Measurements from ENCODE around the gene TEX101.
"Not testable (repeated sequence)": the region's sequence is repeated elsewhere in the genome, so short reads cannot be mapped to it uniquely, and the experiment has no call there.

The TEX101 gene

GRCh38 chr19:43414554-43414953 is at the start of gene TEX101:
TSS of gene TEX101 (plus strand) at chr19:43414890. CDS start at chr19:43415920, 1,030 bp downstream.
- no peak for DNase-seq

- DNase-seq = not testable (repeated sequence)
Observed at GRCh38 chr19:43365677-43366076, 49.0 kb upstream of the TEX101 start.

GRCh38 chr19:43367822-43368221 is 46.9 kb upstream of the TEX101 start:
- no peak for DNase-seq

DNA sequence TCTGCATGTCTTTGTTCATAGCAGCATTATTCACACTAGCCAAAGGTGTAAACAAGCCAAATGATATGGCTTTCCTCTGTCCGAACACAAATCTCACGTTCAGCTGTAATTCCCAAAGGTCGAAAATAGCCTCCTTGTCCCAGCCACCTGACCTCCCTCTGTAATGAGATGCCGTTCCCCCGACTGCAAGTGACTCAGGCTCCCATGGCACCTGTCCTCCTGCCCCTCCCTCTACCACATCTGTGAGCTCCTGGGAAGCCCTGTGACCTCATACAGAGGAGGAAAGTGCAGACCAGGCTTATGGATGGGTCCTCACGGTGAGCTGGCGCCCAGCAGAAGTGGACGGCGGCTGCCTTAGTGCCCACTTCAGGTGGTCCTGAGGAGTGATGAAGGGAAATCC is 45.8 kb upstream of the TEX101 start:
- DNase-seq = not testable (repeated sequence)

- DNase-seq = no peak
Observed at GRCh38 chr19:43371909-43372308, 42.8 kb upstream of the TEX101 start.

DNA sequence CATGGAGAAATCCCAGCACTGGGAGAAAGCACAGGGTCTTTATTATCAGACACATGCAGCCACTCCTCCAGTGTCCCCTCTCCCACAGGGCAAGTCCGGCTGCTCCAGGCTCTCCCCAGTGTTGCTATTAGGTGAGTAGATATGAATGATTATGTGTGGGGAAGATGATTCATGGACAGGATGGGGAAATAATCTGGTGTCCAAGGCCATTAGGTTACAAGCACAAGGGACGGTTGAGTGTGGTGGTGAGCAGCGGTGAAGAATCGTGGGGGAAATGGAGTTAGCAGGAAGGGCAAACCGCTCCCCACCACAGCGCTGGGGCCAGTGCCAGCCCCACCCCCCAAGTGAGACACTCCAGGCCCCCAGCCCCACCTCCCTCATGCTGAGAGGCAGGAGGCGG is 42.2 kb upstream of the TEX101 start:
- no peak for DNase-seq

GRCh38 chr19:43377624-43378023 is 37.1 kb upstream of the TEX101 start:
- not testable (repeated sequence) for DNase-seq

DNA sequence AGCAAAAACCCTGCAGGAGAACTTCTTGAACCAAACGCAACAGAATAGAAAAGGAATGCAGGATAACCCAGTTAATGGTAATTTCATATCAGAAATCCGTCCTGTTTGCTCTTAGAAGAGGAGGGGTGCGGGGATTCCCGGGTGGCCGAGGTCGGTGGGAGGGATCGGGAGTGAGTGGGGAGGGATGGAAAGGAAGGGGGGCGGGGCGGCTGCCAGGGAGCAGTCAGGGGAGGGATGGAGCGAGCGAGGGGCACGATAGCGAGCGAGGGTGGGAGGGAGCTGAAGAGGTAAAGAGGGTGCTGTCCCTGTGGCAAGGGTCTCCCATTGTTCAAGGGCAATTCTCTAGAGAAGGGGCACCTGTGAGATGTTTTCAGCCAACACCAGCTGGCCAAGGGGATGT is 34.7 kb upstream of the TEX101 start:
- no peak for DNase-seq

- DNase-seq = no peak
Observed at GRCh38 chr19:43380771-43381386, 33.8 kb upstream of the TEX101 start.

DNA sequence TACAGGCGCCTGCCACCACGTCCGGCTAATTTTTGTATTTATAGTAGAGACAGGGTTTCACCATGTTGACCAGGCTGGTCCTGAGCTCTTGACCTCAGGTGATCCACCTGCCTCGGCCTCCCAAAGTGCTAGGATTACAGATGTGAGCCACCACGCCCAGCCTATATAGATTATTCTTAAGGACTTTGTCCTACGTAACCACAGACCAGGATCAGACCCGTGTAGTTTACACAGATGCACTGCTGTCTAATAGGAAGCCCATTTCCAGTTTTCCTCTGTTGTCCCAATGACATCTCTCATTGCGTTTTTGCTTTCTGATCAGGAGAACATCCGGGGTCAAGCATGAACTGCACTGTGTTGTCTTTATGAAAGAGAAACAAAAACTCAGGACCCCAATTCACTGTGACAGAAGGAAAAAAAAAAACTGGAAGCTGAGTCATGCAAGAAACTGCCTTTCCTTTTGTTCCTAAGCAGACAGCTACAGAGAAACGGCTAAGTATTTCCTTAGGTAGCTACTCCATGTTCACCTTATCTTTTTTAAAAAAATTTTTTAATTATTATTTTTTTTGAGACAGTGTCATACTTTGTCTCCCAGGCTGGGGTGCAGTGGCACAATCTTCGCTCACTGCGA is 32.0 kb upstream of the TEX101 start:
- not testable (repeated sequence) for DNase-seq

- not testable (repeated sequence) for DNase-seq
Observed at GRCh38 chr19:43383254-43383653, 31.4 kb upstream of the TEX101 start.

DNA sequence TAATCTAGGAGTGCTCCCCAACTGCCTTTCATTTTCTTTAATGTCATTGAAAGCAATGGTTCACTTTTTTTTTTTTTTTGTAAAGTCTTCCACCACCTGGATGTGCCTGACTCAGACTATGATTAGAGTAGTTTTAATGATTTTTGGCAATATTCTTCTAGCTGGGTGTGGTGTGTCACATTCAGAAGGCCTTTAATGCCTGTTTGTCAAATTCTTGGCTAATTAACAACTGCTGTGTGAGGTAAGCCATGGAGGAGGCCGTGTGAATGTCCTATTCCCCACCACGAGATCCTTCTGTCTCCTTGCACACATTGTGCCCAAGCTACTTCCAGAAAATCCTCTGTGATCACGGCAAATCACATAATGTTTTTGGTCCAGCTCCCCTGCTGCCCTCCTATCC is 30.9 kb upstream of the TEX101 start:
- DNase-seq = not testable (repeated sequence)

DNA sequence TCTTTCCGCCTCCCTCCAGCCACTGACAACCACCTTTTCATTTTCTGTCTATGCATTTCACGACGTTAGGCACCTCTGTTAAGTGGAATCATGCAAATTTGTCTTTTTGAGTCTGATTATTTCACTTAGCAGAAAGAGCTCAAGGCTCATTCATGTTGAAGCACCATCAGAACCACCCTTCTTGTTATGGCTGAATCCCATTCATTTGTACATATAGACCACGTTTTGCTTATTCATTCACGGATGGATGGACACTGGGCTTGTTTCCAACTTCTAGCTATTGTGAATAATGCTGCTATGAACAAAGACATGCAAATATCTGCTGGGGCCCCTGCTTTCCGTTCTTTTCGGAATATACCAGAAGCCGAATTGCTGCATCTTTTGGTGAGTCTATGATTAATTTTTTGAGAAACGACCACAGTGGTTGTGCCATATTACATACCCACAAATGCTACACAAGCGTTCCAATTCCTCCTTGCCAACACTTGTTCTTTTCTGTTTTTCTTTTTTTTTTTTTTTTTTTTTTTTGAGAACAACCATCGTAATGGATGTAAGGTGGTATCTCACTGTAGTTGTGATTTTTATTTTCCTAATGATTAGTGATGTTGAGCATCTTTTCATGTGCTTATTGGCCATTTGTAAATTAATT is 23.7 kb upstream of the TEX101 start:
- peak; percentile 12 for DNase-seq

GRCh38 chr19:43391552-43391935 is 23.1 kb upstream of the TEX101 start:
- not testable (repeated sequence) for DNase-seq

GRCh38 chr19:43393501-43393900 is 21.2 kb upstream of the TEX101 start:
- DNase-seq = not testable (repeated sequence)

GRCh38 chr19:43395561-43395960 is 19.1 kb upstream of the TEX101 start:
- no peak for DNase-seq

- no peak for DNase-seq
Observed at GRCh38 chr19:43406297-43406696, 8.4 kb upstream of the TEX101 start.

DNA sequence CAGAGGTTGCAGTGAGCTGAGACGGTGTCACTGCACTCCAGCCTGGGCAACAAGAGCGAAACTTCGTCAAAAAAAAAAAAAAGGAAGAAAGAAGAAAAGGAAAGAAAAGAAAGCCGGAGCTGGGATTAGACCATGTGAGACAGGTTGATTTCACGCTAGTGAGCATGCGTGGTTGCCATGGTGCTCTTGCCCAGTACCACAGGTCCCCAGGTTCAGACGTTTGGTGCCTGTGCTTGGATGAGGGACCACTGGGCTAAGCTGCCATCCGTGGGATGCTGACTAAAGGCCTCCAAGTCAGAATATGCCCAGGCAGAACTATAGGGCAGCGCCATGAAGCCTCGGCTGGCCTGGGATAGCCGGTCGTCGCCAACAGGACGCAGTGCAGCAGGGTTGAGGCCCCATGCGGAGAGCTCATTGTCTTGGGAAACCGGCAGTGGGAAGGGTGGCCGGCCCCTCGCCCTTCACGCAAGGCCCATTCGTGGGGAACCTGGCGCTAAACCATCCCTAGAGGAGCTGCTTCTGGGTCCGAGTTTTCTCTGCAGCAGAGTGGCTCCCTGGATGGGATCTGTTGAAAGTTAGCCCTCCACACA is 7.2 kb upstream of the TEX101 start:
- DNase-seq = no peak

DNA sequence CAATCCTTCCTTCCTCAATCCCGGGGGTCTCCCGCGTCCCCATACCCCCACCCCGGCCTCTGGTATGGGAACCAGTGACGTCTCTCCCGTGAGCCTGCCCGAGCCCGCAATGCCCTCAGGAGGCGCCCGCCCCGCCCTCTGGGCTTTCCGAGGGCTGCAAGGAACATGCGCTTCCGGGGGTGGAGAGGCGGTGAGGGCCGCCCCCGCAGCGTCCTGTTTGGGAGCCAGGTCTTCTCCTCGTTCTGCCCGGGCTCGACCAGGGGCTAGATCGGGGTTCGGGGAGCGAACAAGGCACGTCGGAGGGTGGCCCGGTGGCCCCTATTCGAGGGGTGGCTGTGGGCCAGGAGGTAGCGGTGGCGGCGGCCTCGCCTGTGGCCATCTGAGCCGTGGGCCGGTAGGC is 6.6 kb upstream of the TEX101 start:
- DNase-seq = no peak

DNA sequence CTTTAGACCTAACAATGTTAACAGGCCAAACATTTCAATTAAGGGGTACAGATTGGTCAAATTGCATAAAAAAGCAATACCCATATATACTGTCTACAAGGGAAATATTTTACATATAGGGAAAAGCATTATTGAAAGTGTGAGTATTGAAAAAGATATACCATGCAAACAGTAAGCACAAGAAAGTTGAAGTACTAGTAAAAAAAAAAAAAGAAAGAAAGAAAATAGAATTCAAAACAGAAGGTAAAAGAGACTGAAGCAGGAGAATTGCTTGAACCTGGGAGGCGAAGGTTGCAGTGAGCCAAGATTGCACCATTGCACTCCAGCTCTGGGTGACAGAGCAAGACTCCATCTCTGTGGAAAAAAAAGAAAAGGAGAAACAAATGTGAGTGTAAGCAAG is 5.3 kb upstream of the TEX101 start:
- no peak for DNase-seq

- DNase-seq = no peak
Observed at GRCh38 chr19:43412441-43412840, 2.2 kb upstream of the TEX101 start.

DNA sequence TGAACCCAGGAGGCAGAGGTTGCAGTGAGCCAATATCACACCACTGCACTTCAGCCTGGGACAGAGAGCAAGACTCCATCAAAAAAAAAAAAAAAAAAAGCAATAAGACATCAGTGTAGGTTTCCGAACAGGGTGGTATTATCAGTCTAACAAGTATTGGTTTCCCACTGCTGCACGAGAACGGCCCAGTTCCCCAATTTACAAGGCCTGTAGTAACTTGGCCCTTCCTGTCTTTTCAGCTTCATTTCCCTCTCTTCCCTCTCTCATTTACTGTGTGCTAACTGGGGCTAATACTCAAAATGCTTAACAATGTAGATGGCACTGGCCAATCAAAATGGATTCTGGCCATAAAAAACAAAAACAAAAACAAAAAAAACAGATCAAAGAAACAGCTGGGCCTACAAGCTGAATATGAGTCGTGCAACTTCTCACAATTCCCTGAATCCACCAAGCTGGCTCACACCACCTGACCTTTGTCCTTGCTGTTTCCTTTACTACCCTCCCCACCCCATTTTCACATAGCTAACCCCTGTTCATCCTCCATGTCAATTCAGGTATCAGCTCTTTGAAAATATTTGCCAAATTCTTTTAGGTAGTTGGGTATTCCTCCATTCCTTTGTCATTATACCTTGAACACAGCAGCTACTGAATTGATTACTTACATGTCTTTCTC is 2.4 kb downstream of the TEX101 start:
- DNase-seq = no peak

DNA sequence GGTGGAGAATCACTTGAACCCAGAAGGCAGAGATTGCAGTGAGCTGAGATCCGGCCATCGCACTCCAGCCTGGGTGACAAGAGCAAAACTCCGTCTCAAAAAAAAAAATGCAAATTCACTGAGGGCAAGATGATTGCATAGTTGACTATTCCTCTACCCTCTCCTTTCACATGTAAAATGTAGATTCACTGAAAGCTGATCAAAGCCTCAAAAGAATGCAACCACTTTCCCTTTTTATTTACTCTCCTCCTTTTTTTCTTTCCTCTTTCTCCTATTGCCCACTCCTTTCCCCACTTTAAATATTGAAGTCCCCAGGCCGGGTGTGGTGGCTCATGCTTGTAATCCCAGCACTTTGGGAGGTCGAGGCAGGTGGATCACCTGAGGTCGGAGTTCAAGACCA is 6.3 kb downstream of the TEX101 start:
- no peak for DNase-seq

Data from NCI-H1694 treated with DMSO at 0.1 percent for 48 hours (cell line).